NCI-H774 (cell line): ENCODE measurements around the gene MBIP.

Experiments
- DNase-seq: peaks from one replicate; lab custom pipeline; 2025; lab: John Stamatoyannopoulos, UW

Gene MBIP

GRCh38 chr14:36313206-36313605 is 7.2 kb downstream of the MBIP start:
- no peak for DNase-seq

GRCh38 chr14:36306836-36307235 is 13.6 kb downstream of the MBIP start:
- DNase-seq: no peak

DNA sequence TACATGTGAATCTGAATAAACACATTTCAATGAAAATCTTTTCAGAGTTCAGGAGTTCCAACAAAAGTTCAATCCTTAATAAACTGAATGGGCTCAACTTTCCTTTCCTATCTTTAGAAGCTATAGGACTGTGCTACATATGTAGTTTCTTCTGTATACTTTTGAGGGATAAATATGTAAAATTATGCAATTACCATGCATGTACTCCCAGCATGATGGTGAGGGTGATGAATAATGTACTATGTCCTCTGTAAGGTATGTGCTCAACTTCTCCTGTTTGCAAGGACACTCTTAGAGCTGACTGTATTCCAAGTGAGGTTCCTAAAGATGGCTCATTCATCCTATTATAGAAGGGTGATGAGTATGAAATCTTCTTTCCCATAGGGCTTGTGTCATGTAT is 15.5 kb downstream of the MBIP start:
- DNase-seq: no peak

DNA sequence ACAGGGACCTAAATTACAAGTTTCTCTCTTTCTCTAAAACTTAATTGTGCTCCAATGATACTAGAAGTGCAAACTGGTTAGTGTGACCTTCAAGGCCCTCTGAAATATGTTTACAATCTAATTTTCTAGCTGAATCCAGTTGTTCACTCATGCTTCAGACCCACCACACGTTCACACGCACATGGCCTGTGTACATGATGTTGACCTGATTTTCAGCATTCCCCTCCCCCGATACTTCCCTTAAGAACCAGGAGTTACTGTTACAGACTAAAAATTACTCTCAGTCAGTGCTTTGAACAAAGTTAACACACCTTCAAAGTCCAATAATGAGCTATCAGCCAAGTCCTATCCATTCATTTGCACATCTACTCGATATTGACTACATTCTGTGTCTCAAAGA is 16.5 kb downstream of the MBIP start:
- no peak for DNase-seq

- DNase-seq: no peak
Measured at GRCh38 chr14:36302823-36303222, 17.6 kb downstream of the MBIP start.

DNA sequence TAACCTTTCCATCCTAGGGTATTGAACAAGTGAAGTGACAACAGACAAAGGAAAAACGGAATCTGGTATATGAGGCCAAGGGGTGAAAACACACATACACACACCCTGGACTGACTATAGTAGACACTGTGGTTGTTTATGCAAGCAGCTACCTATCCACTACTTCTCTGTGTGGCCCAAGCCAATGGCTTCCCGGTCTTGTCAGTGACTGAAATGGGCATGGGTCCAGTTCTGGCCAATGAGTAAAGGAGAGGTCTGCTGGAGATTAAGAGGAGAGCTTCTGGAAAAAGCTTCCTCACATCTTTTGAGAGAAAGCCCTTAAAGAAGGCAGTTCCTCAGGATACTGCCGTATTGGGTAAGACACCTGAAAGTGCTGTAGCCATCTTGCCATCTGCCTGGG is 19.3 kb downstream of the MBIP start:
- no peak for DNase-seq

DNA sequence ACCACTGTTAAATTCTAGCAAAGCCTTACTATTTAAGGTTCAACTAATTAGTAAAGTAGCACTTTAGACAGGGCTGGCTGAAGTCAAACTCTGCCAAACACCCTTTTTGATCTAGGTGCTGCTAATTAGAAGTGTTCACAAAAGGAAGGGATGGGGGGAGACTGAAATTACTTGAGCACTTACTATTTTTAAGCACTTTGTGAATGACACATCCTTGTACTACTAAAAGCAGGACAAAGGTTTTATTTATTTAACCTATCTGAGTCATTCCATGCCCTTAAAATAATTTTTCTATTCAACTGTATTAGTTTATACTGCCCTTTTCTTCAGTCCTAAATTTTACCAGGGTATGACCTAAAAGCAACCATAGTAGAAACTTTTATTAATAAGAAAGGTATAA is 20.1 kb downstream of the MBIP start:
- no peak for DNase-seq

- no peak for DNase-seq
Measured at GRCh38 chr14:36295642-36296627, 24.5 kb downstream of the MBIP start.

- no peak for DNase-seq
Measured at GRCh38 chr14:36294543-36294942, 25.9 kb downstream of the MBIP start.

GRCh38 chr14:36293824-36294223 is 26.6 kb downstream of the MBIP start:
- DNase-seq: no peak

GRCh38 chr14:36289954-36290353 is 30.5 kb downstream of the MBIP start:
- no peak for DNase-seq

DNA sequence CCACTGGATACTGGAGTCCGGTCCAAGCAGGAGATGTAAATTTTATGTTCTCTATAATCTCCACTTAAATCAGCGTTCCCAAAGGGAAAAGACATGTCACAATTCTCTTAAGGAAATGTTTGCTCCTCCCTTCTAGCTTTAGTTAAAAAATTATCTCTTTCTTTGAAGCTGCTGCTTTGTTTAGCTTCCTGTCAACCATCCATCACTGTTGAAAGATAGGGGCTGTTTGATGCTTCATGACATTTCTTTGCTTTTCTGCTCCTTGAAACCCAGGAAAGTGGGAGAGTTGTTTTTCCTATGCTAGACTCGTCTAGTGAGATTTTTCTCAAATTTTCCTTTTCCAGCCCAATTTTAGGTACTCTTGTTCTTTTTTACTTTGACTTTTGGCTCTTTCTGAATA is 31.9 kb downstream of the MBIP start:
- DNase-seq: no peak

DNA sequence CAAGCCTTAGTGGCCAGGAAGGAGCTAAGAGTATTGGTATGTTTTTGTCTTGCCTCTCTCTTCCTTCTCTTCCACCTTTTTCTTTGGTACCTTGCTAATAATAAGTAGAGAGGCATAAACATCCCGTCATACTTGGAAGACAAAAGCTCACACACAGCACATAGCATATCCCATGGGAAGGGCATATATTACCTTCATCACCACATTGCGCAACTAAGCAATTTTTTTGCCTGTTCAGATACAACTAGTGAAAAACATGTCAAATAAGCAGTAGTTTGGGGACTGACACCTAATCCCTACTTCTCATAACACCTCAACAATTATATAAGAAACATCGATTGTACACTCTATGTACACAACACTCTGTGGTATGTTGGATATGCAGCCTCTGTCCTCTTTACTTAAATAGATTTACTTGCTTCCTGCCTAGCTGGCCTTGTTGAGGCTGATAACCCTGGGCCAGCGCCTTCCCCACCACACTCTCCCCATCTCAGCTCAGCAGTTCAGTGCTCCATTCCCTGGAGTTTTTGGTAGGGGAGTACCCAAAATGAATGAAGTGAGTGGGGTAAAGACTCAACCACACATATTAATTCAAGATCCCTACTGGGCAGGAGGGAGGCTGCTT is 35.4 kb downstream of the MBIP start:
- DNase-seq: no peak

DNA sequence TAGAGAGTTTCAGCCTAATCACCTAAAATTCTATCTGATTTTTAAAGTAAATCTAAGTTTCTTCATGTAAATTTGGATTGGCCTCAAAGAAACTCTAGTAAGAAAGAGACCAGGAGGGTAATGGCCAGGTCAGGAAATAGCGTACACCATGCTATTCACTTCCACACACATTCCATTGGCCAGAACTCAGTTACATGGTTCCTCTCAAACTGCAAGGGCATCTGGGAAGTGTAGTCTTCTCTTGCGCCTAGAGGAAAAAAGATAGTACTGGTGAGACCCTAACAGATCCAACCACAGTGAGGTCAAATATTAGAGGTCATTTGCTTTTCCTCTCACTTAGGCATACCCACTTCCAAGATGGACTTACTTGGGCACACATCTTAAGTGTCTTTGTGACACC is 39.1 kb downstream of the MBIP start:
- no peak for DNase-seq

GRCh38 chr14:36279306-36280190 is 40.9 kb downstream of the MBIP start:
- DNase-seq: no peak

DNA sequence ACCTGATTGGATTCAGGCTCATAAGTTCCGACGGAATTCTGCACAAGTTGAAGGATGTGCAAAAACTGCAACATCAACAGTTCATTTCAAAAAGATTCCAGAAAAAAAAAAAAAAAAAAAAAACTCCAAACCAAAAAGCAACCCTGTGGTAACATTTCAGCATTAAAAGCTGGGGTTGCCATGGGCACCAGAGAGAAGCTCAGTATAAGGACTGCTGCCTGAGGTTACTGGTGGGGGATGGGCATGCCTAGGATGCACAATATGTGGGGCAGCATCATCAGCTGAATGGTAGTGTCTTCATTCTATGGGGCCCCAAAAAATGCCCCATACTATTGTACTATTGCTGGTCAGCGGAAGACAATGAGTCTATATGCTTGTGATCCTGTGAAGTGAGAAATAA is 44.7 kb downstream of the MBIP start:
- no peak for DNase-seq

GRCh38 chr14:36271939-36272907 is 48.2 kb downstream of the MBIP start:
- DNase-seq: no peak

DNA sequence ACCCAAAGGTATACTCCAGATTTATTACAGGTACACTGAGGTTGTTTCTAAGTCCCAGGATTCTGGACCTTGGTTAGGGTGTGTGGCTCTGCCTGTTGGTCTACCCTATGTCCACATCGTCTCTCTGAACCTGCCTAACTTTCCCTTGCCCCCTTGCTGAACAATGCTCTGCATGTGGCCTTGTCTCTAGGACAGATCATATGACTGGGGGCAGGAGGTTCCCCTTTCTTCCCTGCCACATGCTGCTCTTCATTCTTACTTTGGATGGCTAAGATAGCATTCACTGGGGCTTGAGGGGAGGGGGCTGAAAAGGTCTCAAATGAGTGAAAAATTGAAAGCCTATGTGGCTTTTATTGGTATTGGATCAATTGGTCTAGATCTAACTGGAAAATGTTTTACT is 49.2 kb downstream of the MBIP start:
- DNase-seq: no peak

- no peak for DNase-seq
Measured at GRCh38 chr14:36270191-36270590, 50.2 kb downstream of the MBIP start.

DNA sequence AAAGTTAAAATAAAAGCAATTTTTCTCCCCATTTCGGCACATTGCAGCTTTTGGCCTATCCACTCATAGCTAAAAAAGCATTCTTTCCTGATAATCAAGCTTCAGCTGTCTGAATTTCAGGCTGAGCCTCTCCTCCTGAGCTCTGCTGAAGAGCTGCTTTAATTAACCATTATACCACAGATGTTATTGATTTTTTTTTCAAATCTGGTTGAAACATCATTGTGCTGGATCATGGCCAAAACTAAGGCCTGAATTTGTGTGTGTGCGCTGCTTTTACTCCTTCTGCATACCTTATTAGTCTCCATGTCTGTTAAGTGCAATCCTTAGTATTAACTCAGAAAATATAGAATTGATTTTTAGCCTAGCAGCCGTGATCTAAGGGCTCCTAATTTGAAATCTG is 52.3 kb downstream of the MBIP start:
- DNase-seq: peak; percentile 33

DNA sequence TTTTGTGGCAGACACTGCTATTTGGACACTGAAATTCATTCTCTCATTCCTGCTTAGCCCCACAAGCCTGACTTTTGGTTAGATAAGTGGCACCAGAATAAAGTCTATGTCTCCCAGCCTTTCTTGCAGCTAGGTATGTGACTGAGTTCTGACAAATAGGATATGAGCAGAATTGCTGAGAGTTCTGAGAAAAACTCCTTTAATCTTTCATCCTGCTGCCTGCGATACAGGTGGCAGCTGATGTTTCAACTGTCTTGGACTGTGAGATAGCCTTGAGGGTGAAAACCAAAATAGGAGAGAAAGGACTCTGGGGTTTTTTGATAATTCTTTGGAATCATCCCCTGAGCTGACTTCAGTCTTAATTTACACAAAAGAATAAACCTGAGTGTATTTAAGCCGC is 55.8 kb downstream of the MBIP start:
- DNase-seq: no peak
